ENCODE results near the gene SENP8. TPM values are rescaled to one million over a fixed set of nuclear protein-coding genes. Genes with fewer than 3 reads are reported as not detected.

The SENP8 gene
- total and polyA plus RNA-seq, 2 of the 4 experiments (the other 2 are of a cell fraction), result 1.6 to 2.9 TPM

GRCh38 chr15:72068856-72069255, 49.3 kb upstream of the SENP8 start (continued):
- TF ChIP-seq ELK1 (IDR thresholded peaks at IDR 0.05; ENCODE audit: borderline replicate concordance, low read depth, low read length) (no peak), SMC3 (IDR thresholded peaks at IDR 0.05; ENCODE audit: low read depth, low read length) (no peak), RCOR1 (IDR thresholded peaks at IDR 0.05; ENCODE audit: insufficient replicate concordance, low read length) (no peak)

GRCh38 chr15:72070817-72071447, 47.3 kb upstream of the SENP8 start:
- Histone ChIP-seq H3K36me3 (ENCODE audit: control insufficient read depth, insufficient read depth, low read length) (no peaks in the 10 kb centered on the region), H2BK5ac (ENCODE audit: low read depth, low read length, poor library complexity, severe bottlenecking) (no peak overlapping the region), H2AK5ac (ENCODE audit: low read depth, low read length) (no peak overlapping the region), H3K14ac (replicated peaks; ENCODE audit: low read depth, low read length) (no peak overlapping the region), H3K4me2 (ENCODE audit: low read depth, low read length) (no peak overlapping the region), H3K4ac (ENCODE audit: low read depth, low read length) (no peak overlapping the region), H3K9ac (ENCODE audit: low read depth, low read length) (no peak overlapping the region), H3K4me1 (ENCODE audit: control insufficient read depth, insufficient read depth, low read length) (no peaks in the 10 kb centered on the region), H2BK120ac (ENCODE audit: low read depth, low read length) (no peak overlapping the region), H2AFZ (replicated peaks; ENCODE audit: low read length, poor library complexity) (no peak overlapping the region), H3K23ac (ENCODE audit: low read depth, low read length) (no peak overlapping the region), H4K8ac (ENCODE audit: low read depth in 2 of 2, low read length in 2 of 2) (no peak overlapping the region), H4K5ac (ENCODE audit: low read depth, low read length) (no peak overlapping the region), H2BK15ac (ENCODE audit: low read depth, low read length) (no peak overlapping the region), H3K4me3 (ENCODE audit: insufficient read depth, low read depth, low read length) (no peak overlapping the region), H2AK9ac (replicated peaks; ENCODE audit: low read depth, low read length, poor library complexity) (no peak overlapping the region), H3K9me3 (ENCODE audit: control insufficient read depth, insufficient read depth, low read length) (no peaks in the 10 kb centered on the region), H3K79me1 (ENCODE audit: low read depth in 1 of 2, low read length in 2 of 2) (peaks cover 4 to 44% of the 10 kb centered on the region in 2 experiments), H3K9me1 (ENCODE audit: insufficient read depth, low read length) (no peaks in the 10 kb centered on the region; the same call in 1 of the 2 replicates), H4K20me1 (ENCODE audit: insufficient read depth, low read length) (no peaks in the 10 kb centered on the region; the same call in 1 of the 2 replicates), H3K27ac (ENCODE audit: insufficient read depth, low read length) (no peak overlapping the region), H3K18ac (ENCODE audit: low read depth, low read length) (no peak overlapping the region), H3K27me3 (ENCODE audit: control insufficient read depth, insufficient read depth, low read length) (no peaks in the 10 kb centered on the region), H3K56ac (ENCODE audit: extremely low read depth, insufficient read depth, low read length) (no peak overlapping the region), H4K91ac (ENCODE audit: insufficient read depth, low read depth, low read length) (no peak overlapping the region), H2BK20ac (ENCODE audit: low read depth, low read length) (no peak overlapping the region)
- ATAC-seq (ENCODE audit: low read depth) (no peak), DNase-seq (no peak)
- in situ Hi-C loops (cut with MboI; ENCODE audit: low sequenced_read_pairs), result no loop called here
- WGBS, 2 experiments (ENCODE audit: extremely low coverage in 2 of 2, insufficient read length in 1 of 2), result no CpG with 5 or more reads among the region's 1 CpG
- POLR2A ChIA-PET (ENCODE audit: unreplicated experiment), result no interaction called here
- intact Hi-C loops (cut with micrococcal nuclease), result no loop called here
- dilution Hi-C loops (cut with HindIII; ENCODE audit: low sequenced_read_pairs, unreplicated experiment), result no loop called here
- TF ChIP-seq NFE2L2 (IDR thresholded peaks at IDR 0.05; ENCODE audit: low read depth, low read length) (no peak), POLR2A (IDR thresholded peaks at IDR 0.05; ENCODE audit: low read depth, low read length) (no peak), MAZ (IDR thresholded peaks at IDR 0.05; ENCODE audit: borderline replicate concordance, low read depth, low read length) (no peak), MAFK (IDR thresholded peaks at IDR 0.05; ENCODE audit: low read depth, low read length) (no peak), USF2 (IDR thresholded peaks at IDR 0.05; ENCODE audit: low read depth, low read length) (no peak), ELK1 (IDR thresholded peaks at IDR 0.05; ENCODE audit: borderline replicate concordance, low read depth, low read length) (no peak), RCOR1 (IDR thresholded peaks at IDR 0.05; ENCODE audit: insufficient replicate concordance, low read length) (no peak), MXI1 (IDR thresholded peaks at IDR 0.05; ENCODE audit: borderline replicate concordance, low read depth, low read length) (no peak), RFX5 (IDR thresholded peaks at IDR 0.05; ENCODE audit: low read depth, low read length) (no peak), BHLHE40 (IDR thresholded peaks at IDR 0.05; ENCODE audit: low read depth, low read length) (no peak), FOS (IDR thresholded peaks at IDR 0.05; ENCODE audit: low read depth, low read length) (no peak)
- CTCF ChIA-PET, result interaction anchor here (0.6 kb wide), 1 partner anchor 112 kb away, joined by 3 read pairs; no protein-coding TSS in a partner anchor
- no TSS peak for BruUV-seq (replicated peaks)

Data from IMR-90 (cell line).